IPS-18a (cell line): ENCODE measurements around the gene UBE2H.

Experiments used
- H3K27ac ChIP-seq: one replicate; pipeline ENCODE4 v1.5.1; 2013; ENCODE audit warnings: low read length
- H3K27me3 ChIP-seq: one replicate; pipeline ENCODE4 v1.6.1; 2013; ENCODE audit warnings: mild to moderate bottlenecking, low read length; ENCODE audit not compliant: control insufficient read depth, insufficient read depth
- H3K36me3 ChIP-seq: one replicate; pipeline ENCODE4 v1.6.1; 2013; ENCODE audit warnings: low read depth, low read length; ENCODE audit not compliant: control insufficient read depth
- H3K4me1 ChIP-seq: one replicate; pipeline ENCODE4 v1.6.1; 2013; ENCODE audit warnings: low read depth, low read length; ENCODE audit not compliant: control insufficient read depth
- H3K4me3 ChIP-seq: one replicate; pipeline ENCODE4 v1.5.1; 2013; ENCODE audit warnings: low read length
- H3K9ac ChIP-seq: one replicate; pipeline ENCODE4 v1.6.1; 2013; ENCODE audit warnings: mild to moderate bottlenecking, low read length, moderate library complexity
- H3K9me3 ChIP-seq: one replicate; pipeline ENCODE4 v1.6.1; 2013; ENCODE audit warnings: low read depth, low read length; ENCODE audit not compliant: control insufficient read depth

The UBE2H gene

GRCh38 chr7:129785685-129786514, 166.9 kb downstream of the UBE2H start:
- Histone ChIP-seq H3K9me3 (no peaks in the 10 kb centered on the region), H3K36me3 (no peaks in the 10 kb centered on the region), H3K9ac (no peak overlapping the region), H3K27me3 (peaks cover 100% of the 10 kb centered on the region), H3K27ac (no peak overlapping the region), H3K4me3 (no peak overlapping the region), H3K4me1 (peaks cover 25% of the 10 kb centered on the region)

DNA sequence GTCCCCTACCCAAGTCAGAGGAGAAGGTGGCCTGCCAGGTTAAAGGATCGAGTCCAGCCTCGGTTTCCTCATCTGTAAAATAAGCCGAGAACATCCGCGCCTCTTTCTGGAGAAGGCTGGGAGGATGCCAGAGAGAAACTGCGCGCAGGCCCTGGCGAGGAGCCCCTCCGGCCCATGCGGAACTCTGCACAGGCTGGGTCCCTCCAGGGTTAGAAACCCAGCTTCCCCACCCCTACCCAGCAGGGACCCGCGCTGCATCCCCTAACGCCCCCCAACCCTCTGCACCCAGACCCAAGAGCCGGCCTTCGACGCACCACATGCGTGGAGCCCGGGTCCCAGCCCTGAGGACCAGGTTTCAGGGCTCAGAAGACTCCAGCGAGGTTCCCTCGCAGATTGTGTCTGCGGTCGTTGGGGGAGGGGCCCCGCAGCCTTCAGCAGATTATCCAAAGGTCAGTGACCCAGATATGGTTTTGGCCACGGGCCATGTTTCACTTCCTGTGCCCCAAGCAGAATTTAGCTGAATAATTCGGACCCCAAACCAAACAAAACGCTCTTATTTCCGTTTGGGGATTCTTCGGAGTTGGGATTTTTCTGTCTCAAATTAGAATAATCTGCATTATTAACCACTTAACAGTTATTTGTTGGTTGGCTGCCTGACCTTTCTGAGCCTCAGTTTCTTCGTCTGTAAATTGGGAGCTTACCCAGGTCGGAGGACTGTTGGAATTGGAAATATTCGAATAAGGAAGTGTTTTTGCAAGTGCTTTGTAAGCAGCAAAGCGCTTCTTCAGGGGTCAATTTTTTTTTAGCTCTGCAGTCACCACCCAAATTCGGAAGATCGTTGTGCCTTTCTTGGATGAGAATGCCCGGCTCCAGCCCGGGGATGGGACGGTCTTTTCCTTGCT, 167.7 kb downstream of the UBE2H start:
- H3K9ac ChIP-seq, result no peak overlapping the region
- H3K27ac ChIP-seq, result no peak overlapping the region

DNA sequence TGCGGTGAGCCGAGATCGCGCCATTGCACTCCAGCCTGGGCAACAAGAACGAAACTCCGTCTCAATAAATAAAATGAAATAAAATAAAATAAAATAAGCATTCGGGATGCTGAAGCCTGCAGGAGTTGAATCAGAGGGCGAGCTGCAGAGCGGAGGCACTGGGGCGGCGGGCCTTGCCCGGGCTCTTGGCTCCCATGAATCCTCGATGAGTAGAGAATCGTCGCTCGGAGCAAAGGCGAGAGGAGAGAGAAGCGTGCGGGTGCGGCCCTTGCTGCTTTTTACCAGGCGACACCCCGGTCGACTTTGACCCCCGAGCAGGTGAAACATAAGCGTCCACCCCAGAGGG, 168.3 kb downstream of the UBE2H start:
- Histone ChIP-seq H3K27me3 (peaks cover 94% of the 10 kb centered on the region), H3K9me3 (no peaks in the 10 kb centered on the region), H3K4me3 (no peak overlapping the region), H3K36me3 (no peaks in the 10 kb centered on the region), H3K9ac (no peak overlapping the region), H3K27ac (no peak overlapping the region), H3K4me1 (peaks cover 25% of the 10 kb centered on the region)

More for the DNA sequence above, 167.7 kb downstream of the UBE2H start:
- no peaks in the 10 kb centered on the region for H3K36me3 ChIP-seq
- peaks cover 98% of the 10 kb centered on the region for H3K27me3 ChIP-seq
- peaks cover 25% of the 10 kb centered on the region for H3K4me1 ChIP-seq
- H3K4me3 ChIP-seq, result no peak overlapping the region
- H3K9me3 ChIP-seq, result no peaks in the 10 kb centered on the region

DNA sequence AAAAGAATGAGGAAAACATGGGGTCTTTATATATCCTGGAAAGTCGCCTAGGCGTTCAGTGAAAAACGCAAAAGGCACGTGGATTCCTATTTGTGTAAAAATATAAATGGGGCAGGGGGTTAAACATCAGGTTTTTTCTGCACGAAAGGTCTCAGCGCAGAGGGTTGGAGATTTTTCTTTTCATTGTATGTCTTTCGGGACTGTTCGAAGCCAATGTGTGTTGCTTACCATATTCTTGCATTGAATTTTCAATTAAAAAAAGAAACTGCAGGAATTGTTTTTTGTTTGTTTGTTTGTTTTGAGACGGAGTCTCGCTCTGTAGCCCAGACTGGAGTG, 169.2 kb downstream of the UBE2H start:
- Histone ChIP-seq H3K4me1 (peaks cover 25% of the 10 kb centered on the region), H3K9ac (no peak overlapping the region), H3K27me3 (peaks cover 94% of the 10 kb centered on the region), H3K27ac (no peak overlapping the region), H3K9me3 (no peaks in the 10 kb centered on the region), H3K4me3 (no peak overlapping the region), H3K36me3 (no peaks in the 10 kb centered on the region)

DNA sequence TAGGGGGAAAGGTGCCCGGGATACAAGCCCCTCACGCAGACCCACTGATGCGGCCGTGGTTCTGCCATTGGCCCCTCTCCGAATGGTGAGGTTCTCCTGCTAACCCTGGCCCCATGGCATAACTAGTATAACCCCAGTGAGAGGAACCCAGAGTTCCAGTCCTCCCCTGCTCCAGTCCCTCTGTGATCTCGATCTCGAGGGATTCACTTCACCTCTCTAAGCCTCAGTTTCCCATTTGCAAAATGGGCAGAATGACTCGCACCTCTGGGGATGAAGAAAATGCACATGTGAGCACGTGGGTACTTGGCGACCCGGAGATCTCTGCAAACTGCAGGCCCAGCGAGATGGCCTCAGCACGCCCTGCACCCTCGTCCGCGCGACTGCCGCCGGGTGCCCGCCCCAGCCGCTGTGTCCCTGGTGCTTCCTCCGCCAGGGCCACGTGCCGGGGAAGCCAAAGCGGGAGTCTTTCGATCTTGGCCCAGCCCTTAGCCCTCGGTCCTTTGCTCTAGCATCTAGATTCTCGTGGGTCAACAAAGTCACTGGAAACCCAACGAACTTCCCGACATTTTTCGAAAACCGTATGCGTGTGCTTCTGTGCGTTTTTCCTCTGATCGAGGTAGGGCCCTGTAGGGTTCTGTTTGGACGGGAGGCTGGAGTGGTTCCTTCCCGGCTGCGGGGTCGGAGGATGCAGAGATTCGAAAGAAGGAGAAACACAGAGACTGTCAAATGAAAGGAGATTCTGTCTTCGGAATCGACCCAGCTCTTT, 169.8 kb downstream of the UBE2H start:
- Histone ChIP-seq H3K9ac (no peak overlapping the region), H3K36me3 (no peaks in the 10 kb centered on the region), H3K27ac (no peak overlapping the region), H3K27me3 (peaks cover 94% of the 10 kb centered on the region), H3K4me1 (peaks cover 28% of the 10 kb centered on the region), H3K9me3 (no peaks in the 10 kb centered on the region), H3K4me3 (no peak overlapping the region)

- Histone ChIP-seq H3K4me3 (peak overlapping the region; percentile 65), H3K27me3 (peaks cover 94% of the 10 kb centered on the region), H3K9me3 (no peaks in the 10 kb centered on the region), H3K27ac (no peak overlapping the region), H3K36me3 (no peaks in the 10 kb centered on the region), H3K4me1 (peaks cover 33% of the 10 kb centered on the region), H3K9ac (no peak overlapping the region)
Measured at GRCh38 chr7:129781928-129782817, 170.6 kb downstream of the UBE2H start.

DNA sequence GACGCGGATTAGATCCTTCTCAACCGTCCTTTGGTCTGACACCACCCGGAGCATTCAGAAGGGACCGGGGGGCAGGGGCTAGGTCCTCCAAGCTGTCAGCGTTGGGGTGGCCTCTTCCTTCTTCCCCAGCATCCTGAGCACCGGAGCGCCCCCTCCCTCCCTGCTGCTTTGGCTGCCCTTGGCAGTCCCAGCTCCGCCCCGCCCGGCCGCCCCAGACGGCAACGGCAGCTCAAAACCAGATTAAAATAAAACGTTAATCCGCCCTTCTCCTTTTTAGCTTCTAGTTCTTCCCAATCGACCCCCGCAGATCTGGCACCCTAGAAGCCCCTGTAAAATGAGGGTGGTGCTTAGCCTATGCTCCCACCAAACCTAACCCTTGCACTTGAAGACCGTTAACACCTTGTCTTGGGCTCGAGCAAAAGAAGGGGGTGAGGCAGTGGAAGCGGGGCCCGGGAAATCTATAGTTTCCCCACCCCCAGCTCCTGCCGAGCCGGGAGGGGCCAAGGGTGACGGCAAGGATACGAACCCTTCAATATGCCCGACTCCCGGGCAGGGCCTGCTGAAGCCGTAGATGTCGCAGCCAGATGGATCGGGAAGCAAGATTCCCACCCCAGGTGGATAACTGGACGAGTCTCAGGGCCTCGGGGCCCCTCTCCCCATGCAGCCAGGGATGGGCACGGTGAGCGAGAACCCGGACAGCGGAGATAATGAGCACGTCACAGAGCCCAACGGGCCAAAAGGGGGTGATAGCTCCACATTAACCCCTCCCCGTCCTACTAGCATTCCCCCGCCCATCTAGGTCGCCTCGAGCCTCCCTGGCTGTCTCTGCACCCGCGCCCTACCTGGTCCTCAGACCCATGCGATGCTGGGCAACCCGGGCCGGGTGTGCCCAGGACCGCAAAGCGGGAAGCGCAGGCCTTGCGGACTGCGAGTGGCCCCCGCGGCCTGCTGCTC, 171.5 kb downstream of the UBE2H start:
- no peak overlapping the region for H3K27ac ChIP-seq
- H3K36me3 ChIP-seq, result no peaks in the 10 kb centered on the region
- peaks cover 94% of the 10 kb centered on the region for H3K27me3 ChIP-seq
- H3K4me3 ChIP-seq, result peak overlapping the region; percentile 65
- no peaks in the 10 kb centered on the region for H3K9me3 ChIP-seq
- no peak overlapping the region for H3K9ac ChIP-seq
- peaks cover 36% of the 10 kb centered on the region for H3K4me1 ChIP-seq
